Astrocyte (in vitro differentiated cells and primary cell): ENCODE data around the gene NPIPA8. TPM values are rescaled to one million over a fixed set of nuclear protein-coding genes. Genes with fewer than 3 reads are reported as not detected.
"Not testable (repeated sequence)": the region's sequence is repeated elsewhere in the genome, so short reads cannot be mapped to it uniquely, and the experiment has no call there.

Experiments used
- DNase-seq: peaks from one replicate; pipeline ENCODE4 v3.0.0-alpha.2; 2010; ENCODE audit warnings: low read depth
- FAIRE-seq: peaks from 2 replicates; lab custom pipeline; 2011; peaks lifted over from hg19 to GRCh38; lab: Jason Lieb, UNC
- H2AFZ ChIP-seq: 2 replicates; pipeline ENCODE4 v1.6.0; 2012; ENCODE audit warnings: low read depth, low read length, inconsistent platforms
- H3K27ac ChIP-seq: 2 replicates; pipeline ENCODE4 v1.5.1; 2011; ENCODE audit warnings: low read depth, low read length, inconsistent platforms
- H3K27me3 ChIP-seq: 2 replicates; pipeline ENCODE4 v1.6.0; 2011; ENCODE audit warnings: low read length, inconsistent platforms; ENCODE audit not compliant: insufficient read depth
- H3K36me3 ChIP-seq: 2 replicates; pipeline ENCODE4 v1.5.1; 2011; ENCODE audit warnings: low read length, inconsistent platforms; ENCODE audit not compliant: insufficient read depth
- H3K4me1 ChIP-seq: 2 replicates; pipeline ENCODE4 v1.5.1; 2011; ENCODE audit warnings: low read length, inconsistent platforms; ENCODE audit not compliant: insufficient read depth
- H3K4me2 ChIP-seq: 2 replicates; pipeline ENCODE4 v1.6.0; 2012; ENCODE audit warnings: low read length, inconsistent platforms
- H3K4me3 ChIP-seq: 2 replicates; pipeline ENCODE4 v1.5.1; 2011; ENCODE audit warnings: low read depth, mild to moderate bottlenecking, low read length, inconsistent platforms; ENCODE audit not compliant: insufficient read depth
- H3K79me2 ChIP-seq: 2 replicates; pipeline ENCODE4 v1.6.0; 2012; ENCODE audit warnings: mild to moderate bottlenecking, low read length, inconsistent platforms; ENCODE audit not compliant: insufficient read depth
- H3K9ac ChIP-seq: 2 replicates; pipeline ENCODE4 v1.6.0; 2012; ENCODE audit warnings: mild to moderate bottlenecking, low read length, inconsistent platforms
- H3K9me3 ChIP-seq: 2 replicates; pipeline ENCODE4 v1.5.1; 2012; ENCODE audit warnings: low read depth, mild to moderate bottlenecking, low read length, inconsistent platforms; ENCODE audit not compliant: insufficient read depth
- H4K20me1 ChIP-seq: 2 replicates; pipeline ENCODE4 v1.6.0; 2012; ENCODE audit warnings: low read length, inconsistent platforms; ENCODE audit not compliant: insufficient read depth
- H3K27ac Mint-ChIP-seq: one replicate; pipeline ENCODE4 v1.8.0; 2021; ENCODE audit warnings: mild to moderate bottlenecking, mixed read lengths; ENCODE audit not compliant: unreplicated experiment
- H3K27me3 Mint-ChIP-seq: one replicate; pipeline ENCODE4 v1.8.0; 2021; ENCODE audit warnings: low read depth, mixed read lengths; ENCODE audit not compliant: unreplicated experiment
- H3K36me3 Mint-ChIP-seq: one replicate; pipeline ENCODE4 v1.8.0; 2021; ENCODE audit warnings: low read depth, mixed read lengths; ENCODE audit not compliant: unreplicated experiment
- H3K4me1 Mint-ChIP-seq: one replicate; pipeline ENCODE4 v1.8.0; 2021; ENCODE audit warnings: low read depth, mixed read lengths; ENCODE audit not compliant: unreplicated experiment
- H3K4me3 Mint-ChIP-seq: one replicate; pipeline ENCODE4 v1.8.0; 2021; ENCODE audit warnings: mild to moderate bottlenecking, moderate library complexity, mixed read lengths; ENCODE audit not compliant: unreplicated experiment
- H3K9me3 Mint-ChIP-seq: one replicate; pipeline ENCODE4 v1.8.0; 2021; ENCODE audit warnings: mild to moderate bottlenecking, mixed read lengths; ENCODE audit not compliant: unreplicated experiment
- total RNA-seq: library from RNA; stranded (reverse); gene quantifications from 2 replicates; pipeline ENCODE4 v1.2.1, GENCODE V29; 2021

Gene NPIPA8
- total RNA-seq, 1 donor from 2014 or later: 2.0 TPM

- FAIRE-seq, H3K9me3 Mint-ChIP-seq: not testable (repeated sequence)
These were observed 42.2 kb downstream of the NPIPA8 start for GRCh38 chr16:18294371-18294770.

DNA sequence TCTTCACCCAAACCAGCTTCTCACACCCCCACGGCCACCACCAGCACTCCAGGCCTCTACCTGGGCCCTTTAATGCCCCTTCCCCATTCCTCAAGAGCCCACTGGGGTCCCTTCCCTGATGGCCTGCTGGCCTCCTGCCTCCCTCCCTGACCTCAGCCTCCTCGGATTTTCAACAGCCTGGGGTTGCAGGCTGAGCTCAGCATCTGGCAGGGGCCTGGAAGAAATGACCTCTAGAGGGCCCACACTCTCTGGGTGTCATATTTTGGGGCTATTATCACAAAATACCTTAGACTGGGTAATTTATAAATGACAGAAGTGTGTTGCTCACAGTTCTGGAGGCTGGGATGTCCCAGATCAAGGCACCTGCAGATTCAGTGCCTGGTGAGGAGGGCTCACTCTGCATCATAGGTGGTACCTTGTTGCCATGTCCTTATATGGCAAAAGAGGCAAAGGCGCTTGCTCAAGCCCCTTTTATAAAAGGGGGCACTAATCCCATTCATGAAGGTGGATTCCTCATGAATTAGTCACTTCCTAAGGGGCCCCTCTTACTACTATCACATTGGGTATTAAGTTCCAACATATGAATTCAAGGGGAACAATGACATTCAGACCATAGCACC, 43.1 kb downstream of the NPIPA8 start:
- not testable (repeated sequence) for H3K4me2 ChIP-seq, H3K36me3 ChIP-seq, H3K9me3 ChIP-seq, H3K27ac ChIP-seq, H3K4me1 Mint-ChIP-seq, H3K4me3 Mint-ChIP-seq, H3K9ac ChIP-seq, FAIRE-seq, H3K27me3 ChIP-seq, H3K4me3 ChIP-seq, H2AFZ ChIP-seq, H3K79me2 ChIP-seq, H4K20me1 ChIP-seq, H3K36me3 Mint-ChIP-seq, H3K9me3 Mint-ChIP-seq, H3K27ac Mint-ChIP-seq, DNase-seq, H3K4me1 ChIP-seq, H3K27me3 Mint-ChIP-seq

More at GRCh38 chr16:18294371-18294770, 42.2 kb downstream of the NPIPA8 start:
- H4K20me1 ChIP-seq, H3K4me2 ChIP-seq, H3K79me2 ChIP-seq, H2AFZ ChIP-seq, H3K36me3 Mint-ChIP-seq, H3K9ac ChIP-seq, H3K4me1 Mint-ChIP-seq, H3K27ac Mint-ChIP-seq, H3K4me1 ChIP-seq, H3K4me3 ChIP-seq, H3K9me3 ChIP-seq, H3K27me3 Mint-ChIP-seq, DNase-seq, H3K4me3 Mint-ChIP-seq, H3K36me3 ChIP-seq, H3K27me3 ChIP-seq, H3K27ac ChIP-seq: not testable (repeated sequence)

DNA sequence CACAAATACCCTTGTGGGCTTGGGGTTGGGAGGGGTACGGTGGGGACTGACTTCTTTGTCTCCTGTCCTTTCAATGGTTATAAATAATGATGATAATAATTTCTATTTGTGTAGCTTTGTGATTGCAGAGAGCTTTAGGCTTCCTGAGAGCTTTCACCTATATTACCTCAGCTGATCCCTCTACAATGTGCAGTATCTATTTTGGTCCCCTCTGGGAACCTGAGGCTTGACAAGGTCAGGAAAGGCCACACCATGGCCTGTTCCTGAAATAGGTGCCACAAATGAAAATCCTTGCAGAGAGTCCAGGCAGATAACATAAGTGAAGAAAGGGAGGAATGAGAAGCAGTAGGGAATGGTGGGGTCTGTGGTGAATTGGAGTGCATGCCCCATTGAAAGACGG, 45.6 kb downstream of the NPIPA8 start:
- H3K36me3 ChIP-seq, H2AFZ ChIP-seq, H3K4me1 ChIP-seq, H3K27ac Mint-ChIP-seq, H4K20me1 ChIP-seq, H3K4me2 ChIP-seq, H3K9me3 ChIP-seq, H3K36me3 Mint-ChIP-seq, H3K79me2 ChIP-seq, H3K27ac ChIP-seq, FAIRE-seq, H3K9me3 Mint-ChIP-seq, H3K4me3 Mint-ChIP-seq, H3K9ac ChIP-seq, DNase-seq, H3K27me3 ChIP-seq, H3K27me3 Mint-ChIP-seq, H3K4me1 Mint-ChIP-seq, H3K4me3 ChIP-seq: not testable (repeated sequence)

GRCh38 chr16:18286342-18286741, 50.2 kb downstream of the NPIPA8 start:
- not testable (repeated sequence) for H3K4me2 ChIP-seq, FAIRE-seq, H3K4me3 ChIP-seq, H3K36me3 Mint-ChIP-seq, H2AFZ ChIP-seq, H3K9me3 Mint-ChIP-seq, H3K4me1 Mint-ChIP-seq, H4K20me1 ChIP-seq, H3K27me3 Mint-ChIP-seq, H3K27ac Mint-ChIP-seq, H3K4me3 Mint-ChIP-seq, DNase-seq, H3K4me1 ChIP-seq, H3K36me3 ChIP-seq, H3K27me3 ChIP-seq, H3K79me2 ChIP-seq, H3K9ac ChIP-seq, H3K27ac ChIP-seq, H3K9me3 ChIP-seq

DNA sequence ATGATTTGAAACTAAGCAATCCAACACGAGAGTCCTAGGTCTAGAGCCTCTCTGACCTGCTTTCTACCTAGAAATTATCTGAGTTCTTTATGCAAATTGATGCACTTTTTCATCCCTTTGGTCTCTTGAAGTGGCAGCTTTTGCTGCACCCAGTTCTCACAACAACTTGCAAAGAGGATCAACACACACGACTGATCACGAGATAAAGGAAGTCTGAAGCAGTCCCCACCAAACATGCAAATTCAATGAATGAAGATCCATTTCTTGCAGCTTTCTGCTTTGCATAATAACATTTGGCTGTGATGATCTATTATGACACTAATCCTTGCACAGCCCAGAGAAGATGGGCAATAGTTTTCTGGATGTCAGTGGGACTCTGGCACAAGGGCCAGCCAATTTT, 56.2 kb downstream of the NPIPA8 start:
- H4K20me1 ChIP-seq, H3K4me3 Mint-ChIP-seq, H3K4me3 ChIP-seq, H3K27me3 ChIP-seq, H3K36me3 Mint-ChIP-seq, H3K4me1 Mint-ChIP-seq, H3K9me3 ChIP-seq, H3K9ac ChIP-seq, H3K27ac Mint-ChIP-seq, FAIRE-seq, H3K4me1 ChIP-seq, H3K79me2 ChIP-seq, H3K27ac ChIP-seq, H3K36me3 ChIP-seq, H3K4me2 ChIP-seq, DNase-seq, H3K27me3 Mint-ChIP-seq, H3K9me3 Mint-ChIP-seq, H2AFZ ChIP-seq: not testable (repeated sequence)

- H3K4me1 ChIP-seq, H2AFZ ChIP-seq, H3K36me3 ChIP-seq, H3K79me2 ChIP-seq, FAIRE-seq, H3K4me3 ChIP-seq, H3K9me3 Mint-ChIP-seq, H4K20me1 ChIP-seq, H3K9me3 ChIP-seq, DNase-seq, H3K4me2 ChIP-seq, H3K27me3 ChIP-seq, H3K27ac ChIP-seq, H3K36me3 Mint-ChIP-seq, H3K27ac Mint-ChIP-seq, H3K4me1 Mint-ChIP-seq, H3K4me3 Mint-ChIP-seq, H3K27me3 Mint-ChIP-seq, H3K9ac ChIP-seq: not testable (repeated sequence)
These were observed 59.8 kb downstream of the NPIPA8 start for GRCh38 chr16:18276756-18277155.
